B cell (primary cell): ENCODE measurements around the gene ALOXE3. TPM values are rescaled to one million over a fixed set of nuclear protein-coding genes. Genes with fewer than 3 reads are reported as not detected.
A peak's percentile ranks its signal among the peaks of the same experiment; 100 is the strongest.
"Not testable (repeated sequence)": the region's sequence is repeated elsewhere in the genome, so short reads cannot be mapped to it uniquely, and the experiment has no call there.

ENCODE experiments used
- ATAC-seq: fragments of 200-7000 bp; cut with Tn5 transposase; one replicate; pipeline ENCODE4 v1.10.0; 2021; ENCODE audit warnings: low read depth, mild to moderate bottlenecking, moderate number of reproducible peaks, moderate library complexity
- CTCF ChIA-PET: fragments of 350-600 bp; sonication (Branson Sonifier 250); formaldehyde crosslinking; loops from one replicate; lab custom pipeline; 2021; ENCODE audit warnings: antibody characterized with exemption, inconsistent platforms; lab: Charles Lee
- POLR2A ChIA-PET: fragments of 350-600 bp; sonication (Branson Sonifier 250); formaldehyde crosslinking; loops from one replicate; lab custom pipeline; 2021; ENCODE audit warnings: antibody characterized with exemption; lab: Charles Lee
- DNase-seq: peaks from one replicate; pipeline ENCODE4 v3.0.0; 2013
- H2AFZ ChIP-seq: 2 replicates; pipeline ENCODE4 v1.6.1; 2012; ENCODE audit warnings: mild to moderate bottlenecking, low read depth, low read length; ENCODE audit not compliant: insufficient read depth, poor library complexity, severe bottlenecking
- H3K27ac ChIP-seq, 2 donors: 1 replicate in 1 of 2; 2 replicates in 1 of 2; pipeline ENCODE4 v1.5.1; 2012 to 2013; ENCODE audit warnings: low read length in 2 of 2, mild to moderate bottlenecking in 2 of 2, moderate library complexity in 1 of 2
- H3K27me3 ChIP-seq, 4 experiments: fragments of 200-600 bp in 1 of 4; sonication (generic) in 1 of 4; replicated peaks in 1 of 4; 1 replicate in 2 of 4; 2 replicates in 2 of 4; pipeline versions ENCODE4 v1.6.1 to v1.7.0; 2013 to 2016; ENCODE audit warnings: low read length in 3 of 4, mild to moderate bottlenecking in 2 of 4, mixed read lengths in 1 of 4, moderate library complexity in 1 of 4; ENCODE audit not compliant: insufficient read depth in 4 of 4, control insufficient read depth in 3 of 4; ENCODE audit errors: control extremely low read depth in 1 of 4
- H3K36me3 ChIP-seq, 2 experiments: replicated peaks in 1 of 2; 1 replicate in 1 of 2; 2 replicates in 1 of 2; pipeline versions ENCODE4 v1.6.1 to v1.7.1; 2013; ENCODE audit warnings: low read length in 1 of 2; ENCODE audit not compliant: insufficient read depth in 2 of 2, control insufficient read depth in 1 of 2; ENCODE audit errors: control extremely low read depth in 1 of 2, extremely low read depth in 1 of 2
- H3K4me1 ChIP-seq, 2 donors: fragments of 200-600 bp in 1 of 2; sonication (generic) in 1 of 2; 1 replicate in 1 of 2; 2 replicates in 1 of 2; pipeline versions ENCODE4 v1.5.1 to v1.6.1; 2013 to 2017; ENCODE audit warnings: low read length in 2 of 2; ENCODE audit not compliant: control insufficient read depth in 2 of 2, insufficient read depth in 2 of 2
- H3K4me2 ChIP-seq: replicated peaks from 2 replicates; pipeline ENCODE3; 2012; ENCODE audit warnings: mild to moderate bottlenecking, low read depth, low read length; ENCODE audit not compliant: poor library complexity, severe bottlenecking
- H3K4me3 ChIP-seq, 5 experiments: fragments of 200-600 bp in 1 of 5; sonication (generic) in 1 of 5; 1 replicate in 3 of 5; 2 replicates in 2 of 5; pipeline versions ENCODE4 v1.5.1 to v1.7.0; 2011 to 2016; ENCODE audit warnings: low read length in 4 of 5, mild to moderate bottlenecking in 4 of 5, low read depth in 2 of 5, control low read depth in 1 of 5, moderate library complexity in 1 of 5; ENCODE audit not compliant: insufficient read depth in 1 of 5; ENCODE audit errors: control extremely low read depth in 1 of 5, extremely low read depth in 1 of 5
- H3K79me2 ChIP-seq: fragments of 200-600 bp; sonication (generic); one replicate; pipeline ENCODE4 v1.6.0; 2016; ENCODE audit warnings: low read length; ENCODE audit not compliant: control insufficient read depth, insufficient read depth
- H3K9ac ChIP-seq: fragments of 200-600 bp; sonication (generic); 2 replicates; pipeline ENCODE4 v1.6.1; 2017; ENCODE audit warnings: mild to moderate bottlenecking, low read length, moderate library complexity
- H3K9me3 ChIP-seq, 3 donors: one replicate each; pipeline versions ENCODE4 v1.6.1 to v1.7.1; 2013; ENCODE audit warnings: low read length in 2 of 3; ENCODE audit not compliant: control insufficient read depth in 2 of 3, insufficient read depth in 1 of 3; ENCODE audit errors: control extremely low read depth in 1 of 3
- H4K20me1 ChIP-seq: 2 replicates; pipeline ENCODE4 v1.6.0; 2012; ENCODE audit warnings: mild to moderate bottlenecking, low read length; ENCODE audit not compliant: insufficient read depth, control insufficient read depth, poor library complexity, severe bottlenecking
- H3K27ac Mint-ChIP-seq: one replicate; pipeline ENCODE4 v1.8.0; 2021; ENCODE audit warnings: mixed read lengths
- H3K27me3 Mint-ChIP-seq: one replicate; pipeline ENCODE4 v1.8.0; 2021; ENCODE audit warnings: mixed read lengths
- H3K4me1 Mint-ChIP-seq: one replicate; pipeline ENCODE4 v1.8.0; 2021; ENCODE audit warnings: mixed read lengths
- H3K4me3 Mint-ChIP-seq: one replicate; pipeline ENCODE4 v1.8.0; 2021; ENCODE audit warnings: mixed read lengths
- H3K9me3 Mint-ChIP-seq: one replicate; pipeline ENCODE4 v1.8.0; 2022; ENCODE audit warnings: mixed read lengths; ENCODE audit not compliant: insufficient read depth
- EZH2 ChIP-seq: IDR thresholded peaks from 2 replicates; pipeline ENCODE4 v1.6.1; 2012; ENCODE audit warnings: borderline replicate concordance, low read depth, mild to moderate bottlenecking, moderate library complexity, low read length; ENCODE audit not compliant: insufficient read depth, poor library complexity, severe bottlenecking
- WGBS: methylation state at CpG from one replicate; pipeline ENCODE4 v1.1.5; 2013; ENCODE audit warnings: missing lambda C conversion rate; ENCODE audit not compliant: insufficient coverage; 5-methylcytosine and 5-hydroxymethylcytosine counted together
- intact Hi-C: fragments of 100-400 bp; cut with micrococcal nuclease; formaldehyde crosslinking; loops from one replicate; pipeline ENCODE4 v1.10.0; 2022
- polyA plus RNA-seq: library from polyadenylated mRNA; depleted of rRNA; stranded (reverse); fragments of >200 nt; gene quantifications from 2 replicates; pipeline ENCODE4 v1.2.3, GENCODE V29; 2012
- total RNA-seq, 2 donors: library from RNA; stranded (reverse); fragments of 120-200 nt in 1 of 2; gene quantifications; 1 replicate in 1 of 2; 2 replicates in 1 of 2; pipeline versions ENCODE4 v1.2.3 to v1.2.4, GENCODE V29; 2013 to 2022
- TF ChIP-seq, protein P1 (sequence below): fragments of 200-600 bp; IDR thresholded peaks from one replicate; pipeline ENCODE4 v1.8.0; 2022; ENCODE audit warnings: antibody characterized with exemption, mild to moderate bottlenecking

Gene ALOXE3
- total and polyA plus RNA-seq, 2 donors (not counting 1 experiment from before 2014, with no cell fraction given), result 0.04 TPM; not detected in 1

DNA sequence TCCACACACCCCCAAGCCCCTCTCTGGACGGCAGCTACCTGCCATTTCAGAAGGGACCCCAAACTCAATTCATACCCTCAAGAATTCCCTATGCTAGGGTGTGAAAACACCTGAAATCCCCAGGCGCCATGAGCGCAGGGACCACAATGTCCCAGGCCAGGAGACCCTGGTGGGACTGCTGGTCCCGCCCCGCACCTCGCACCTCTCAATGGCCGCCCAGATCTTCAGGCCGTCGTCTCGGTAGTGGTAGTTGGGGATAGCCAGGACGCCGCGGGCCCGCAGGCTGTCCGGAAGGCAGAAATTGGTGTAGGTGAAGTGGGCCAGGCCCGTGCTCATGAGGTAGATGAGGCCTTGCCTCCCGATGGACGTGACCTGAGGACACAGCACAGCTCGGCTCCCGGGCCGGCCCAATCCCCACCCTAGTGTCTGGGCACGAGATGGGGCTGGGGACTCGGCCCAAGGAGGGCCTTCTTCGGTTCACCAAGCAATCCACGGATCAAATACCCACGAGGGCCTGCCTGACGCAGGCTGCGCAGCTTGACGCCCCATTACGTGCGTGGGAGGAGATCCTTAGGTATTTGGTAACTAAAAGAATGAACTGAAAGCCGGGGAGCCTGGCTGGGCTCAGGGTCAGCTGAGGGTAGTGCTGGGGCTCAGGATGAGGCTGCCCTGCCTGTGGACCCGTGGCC lies 9.2 kb downstream of the ALOXE3 start:
- DNase-seq (no peak), ATAC-seq (no peak)
- Histone ChIP-seq H3K27me3 (peaks cover 0 to 44% (median 26%) of the 10 kb centered on the region in 4 experiments), H2AFZ (no peak overlapping the region), H3K4me2 (no peak overlapping the region), H3K9ac (no peak overlapping the region), H3K9me3 (peaks cover 0 to 5% (median 0%) of the 10 kb centered on the region in 3 donors), H3K27ac (no peak overlapping the region), H3K4me3 (no peak overlapping the region), H4K20me1 (no peaks in the 10 kb centered on the region), H3K36me3 (no peaks in the 10 kb centered on the region), H3K4me1 (peaks cover 10 to 11% of the 10 kb centered on the region in 2 donors), H3K79me2 (no peaks in the 10 kb centered on the region)
- TF ChIP-seq, protein P1, sequence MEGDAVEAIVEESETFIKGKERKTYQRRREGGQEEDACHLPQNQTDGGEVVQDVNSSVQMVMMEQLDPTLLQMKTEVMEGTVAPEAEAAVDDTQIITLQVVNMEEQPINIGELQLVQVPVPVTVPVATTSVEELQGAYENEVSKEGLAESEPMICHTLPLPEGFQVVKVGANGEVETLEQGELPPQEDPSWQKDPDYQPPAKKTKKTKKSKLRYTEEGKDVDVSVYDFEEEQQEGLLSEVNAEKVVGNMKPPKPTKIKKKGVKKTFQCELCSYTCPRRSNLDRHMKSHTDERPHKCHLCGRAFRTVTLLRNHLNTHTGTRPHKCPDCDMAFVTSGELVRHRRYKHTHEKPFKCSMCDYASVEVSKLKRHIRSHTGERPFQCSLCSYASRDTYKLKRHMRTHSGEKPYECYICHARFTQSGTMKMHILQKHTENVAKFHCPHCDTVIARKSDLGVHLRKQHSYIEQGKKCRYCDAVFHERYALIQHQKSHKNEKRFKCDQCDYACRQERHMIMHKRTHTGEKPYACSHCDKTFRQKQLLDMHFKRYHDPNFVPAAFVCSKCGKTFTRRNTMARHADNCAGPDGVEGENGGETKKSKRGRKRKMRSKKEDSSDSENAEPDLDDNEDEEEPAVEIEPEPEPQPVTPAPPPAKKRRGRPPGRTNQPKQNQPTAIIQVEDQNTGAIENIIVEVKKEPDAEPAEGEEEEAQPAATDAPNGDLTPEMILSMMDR, result no peak
- TF ChIP-seq EZH2, result no peak
- Mint-ChIP-seq H3K4me1 (peaks cover 10% of the 10 kb centered on the region), H3K4me3 (peak overlapping the region; percentile 19), H3K27ac (no peak overlapping the region), H3K9me3 (no peaks in the 10 kb centered on the region), H3K27me3 (peaks cover 29% of the 10 kb centered on the region)
- ChIA-PET CTCF (interaction anchor here (0.9 to 20.5 kb wide), 11 partner anchors 8 to 52 kb away, joined by 3 to 360 read pairs (median 15); no protein-coding TSS in a partner anchor), POLR2A (interaction anchor here (1.0 kb wide), 1 partner anchor 35 kb away, joined by 3 read pairs; no protein-coding TSS in a partner anchor)
- intact Hi-C loops, result no loop called here
- 95% methylated on average over 32 of the region's 33 CpGs for WGBS

GRCh38 chr17:8106980-8107379 lies 11.3 kb downstream of the ALOXE3 start:
- H3K27ac Mint-ChIP-seq, ATAC-seq, H3K4me3 Mint-ChIP-seq, intact Hi-C loops, DNase-seq, H3K9ac ChIP-seq, H3K9me3 Mint-ChIP-seq, H3K27ac ChIP-seq, H3K4me2 ChIP-seq, H3K79me2 ChIP-seq, POLR2A ChIA-PET, H3K9me3 ChIP-seq, H3K36me3 ChIP-seq, H2AFZ ChIP-seq, H3K4me1 Mint-ChIP-seq, H4K20me1 ChIP-seq, H3K4me3 ChIP-seq: not testable (repeated sequence)
- WGBS, result 100% methylated on average over 2 of the region's 4 CpGs
- Histone ChIP-seq H3K27me3 (peaks cover 0 to 27% (median 13%) of the 10 kb centered on the region in 4 experiments), H3K4me1 (peaks cover 10 to 11% of the 10 kb centered on the region in 2 donors)
- H3K27me3 Mint-ChIP-seq, result peaks cover 14% of the 10 kb centered on the region
- CTCF ChIA-PET, result interaction anchor here (0.8 to 20.5 kb wide), 5 partner anchors 14 to 47 kb away, joined by 3 to 360 read pairs (median 3); no protein-coding TSS in a partner anchor
